GM18873 (cell line): Measurements from ENCODE around the gene AGTPBP1.
"Not testable (repeated sequence)": the region's sequence is repeated elsewhere in the genome, so short reads cannot be mapped to it uniquely, and the experiment has no call there.

Experiments
- ATAC-seq: cut with Tn5 transposase; IDR thresholded peaks from one replicate; pipeline ENCODE4 v1.9.1; 2021; ENCODE audit warnings: mild to moderate bottlenecking, moderate library complexity, moderate number of reproducible peaks; ENCODE audit not compliant: unreplicated experiment, low FRiP score

Gene AGTPBP1

GRCh38 chr9:85719411-85719810 is 22.3 kb downstream of the AGTPBP1 start:
- not testable (repeated sequence) for ATAC-seq

- not testable (repeated sequence) for ATAC-seq
Measured at GRCh38 chr9:85717818-85718217, 23.9 kb downstream of the AGTPBP1 start.

GRCh38 chr9:85717220-85717619 is 24.5 kb downstream of the AGTPBP1 start:
- no peak for ATAC-seq

GRCh38 chr9:85716031-85716877 is 25.5 kb downstream of the AGTPBP1 start:
- no peak for ATAC-seq

- no peak for ATAC-seq
Measured at GRCh38 chr9:85715587-85715986, 26.2 kb downstream of the AGTPBP1 start.

GRCh38 chr9:85713897-85714296 is 27.9 kb downstream of the AGTPBP1 start:
- no peak for ATAC-seq

- no peak for ATAC-seq
Measured at GRCh38 chr9:85704744-85705143, 37.0 kb downstream of the AGTPBP1 start.

GRCh38 chr9:85703398-85703797 is 38.4 kb downstream of the AGTPBP1 start:
- no peak for ATAC-seq

- no peak for ATAC-seq
Measured at GRCh38 chr9:85702726-85703289, 38.9 kb downstream of the AGTPBP1 start.

- no peak for ATAC-seq
Measured at GRCh38 chr9:85702191-85702590, 39.6 kb downstream of the AGTPBP1 start.

- ATAC-seq: no peak
Measured at GRCh38 chr9:85700330-85700729, 41.4 kb downstream of the AGTPBP1 start.

GRCh38 chr9:85688361-85688760 is 53.4 kb downstream of the AGTPBP1 start:
- no peak for ATAC-seq

- no peak for ATAC-seq
Measured at GRCh38 chr9:85685081-85685480, 56.7 kb downstream of the AGTPBP1 start.

GRCh38 chr9:85676790-85677189 is 65.0 kb downstream of the AGTPBP1 start:
- ATAC-seq: no peak

- no peak for ATAC-seq
Measured at GRCh38 chr9:85667374-85667773, 74.4 kb downstream of the AGTPBP1 start.

GRCh38 chr9:85666086-85666485 is 75.7 kb downstream of the AGTPBP1 start:
- no peak for ATAC-seq

- no peak for ATAC-seq
Measured at GRCh38 chr9:85662573-85662972, 79.2 kb downstream of the AGTPBP1 start.

GRCh38 chr9:85658716-85659115 is 83.0 kb downstream of the AGTPBP1 start:
- no peak for ATAC-seq

GRCh38 chr9:85653153-85653552 is 88.6 kb downstream of the AGTPBP1 start:
- no peak for ATAC-seq

- ATAC-seq: no peak
Measured at GRCh38 chr9:85647571-85647970, 94.2 kb downstream of the AGTPBP1 start.

GRCh38 chr9:85645909-85646627 is 95.7 kb downstream of the AGTPBP1 start:
- no peak for ATAC-seq
